Measurements from ENCODE around the gene CLIP3.
"Not testable (repeated sequence)": the region's sequence is repeated elsewhere in the genome, so short reads cannot be mapped to it uniquely, and the experiment has no call there.

The CLIP3 gene

GRCh38 chr19:36008336-36008978, 24.2 kb downstream of the CLIP3 start, which contains the start of gene SYNE4:
Gene SYNE4, minus strand, starts transcription at chr19:36008813. Its CDS starts 132 bp downstream, at chr19:36008681.
- DNase-seq: no peak

- DNase-seq: no peak
Observed at GRCh38 chr19:36006955-36007354, 25.7 kb downstream of the CLIP3 start.

- no peak for DNase-seq
Observed at GRCh38 chr19:36003284-36003683, 29.4 kb downstream of the CLIP3 start.

- no peak for DNase-seq
Observed at GRCh38 chr19:36001605-36002004, 31.1 kb downstream of the CLIP3 start.

GRCh38 chr19:35996777-35997176, 35.9 kb downstream of the CLIP3 start:
- no peak for DNase-seq

- peak; percentile 89 for DNase-seq
Observed at GRCh38 chr19:35995048-35995993, 37.4 kb downstream of the CLIP3 start, which contains the start of gene SDHAF1. Gene SDHAF1, plus strand, starts transcription at chr19:35995188. Its CDS starts 87 bp downstream, at chr19:35995275.

GRCh38 chr19:35993923-35994598, 38.6 kb downstream of the CLIP3 start:
- no peak for DNase-seq

- DNase-seq: no peak
Observed at GRCh38 chr19:35992907-35993765, 39.5 kb downstream of the CLIP3 start.

- no peak for DNase-seq
Observed at GRCh38 chr19:35991731-35992450, 40.8 kb downstream of the CLIP3 start.

GRCh38 chr19:35990771-35991730, 41.6 kb downstream of the CLIP3 start:
- DNase-seq: no peak

GRCh38 chr19:35990156-35990555, 42.5 kb downstream of the CLIP3 start:
- no peak for DNase-seq

GRCh38 chr19:35988824-35989223, 43.8 kb downstream of the CLIP3 start:
- no peak for DNase-seq

- no peak for DNase-seq
Observed at GRCh38 chr19:35987571-35987896, 45.1 kb downstream of the CLIP3 start.

- DNase-seq: no peak
Observed at GRCh38 chr19:35986664-35987570, 45.8 kb downstream of the CLIP3 start.

- no peak for DNase-seq
Observed at GRCh38 chr19:35986111-35986510, 46.6 kb downstream of the CLIP3 start.

- no peak for DNase-seq
Observed at GRCh38 chr19:35983177-35983576, 49.5 kb downstream of the CLIP3 start.

- DNase-seq: not testable (repeated sequence)
Observed at GRCh38 chr19:35980997-35981396, 51.7 kb downstream of the CLIP3 start.

GRCh38 chr19:35978832-35979365, 53.8 kb downstream of the CLIP3 start:
- DNase-seq: no peak

GRCh38 chr19:35978271-35978670, 54.4 kb downstream of the CLIP3 start:
- DNase-seq: no peak

Data from fibroblast of skin of abdomen (primary cell).